ENCODE measurements around the gene MYH10.

DNA sequence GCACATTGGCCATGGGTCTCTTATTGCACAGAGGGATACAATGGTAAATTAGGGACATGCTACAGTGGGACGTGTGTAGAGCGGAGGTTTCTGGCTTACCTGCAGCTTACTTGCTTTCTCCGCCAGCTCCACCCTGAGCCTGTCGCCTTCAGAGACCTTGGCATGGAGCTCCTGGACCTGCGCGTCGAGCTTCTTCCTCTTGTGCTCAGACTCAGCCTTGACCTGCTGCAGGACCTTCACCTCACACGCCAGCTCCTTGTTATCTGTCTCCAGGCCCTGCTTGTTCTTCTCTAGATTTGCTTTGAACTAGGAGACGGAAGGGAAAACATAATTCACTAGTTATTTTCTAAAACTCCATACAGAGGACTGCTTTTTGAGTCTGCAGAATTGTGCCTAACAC, 131.4 kb downstream of the MYH10 start:
- TF ChIP-seq POLR2AphosphoS5 (IDR thresholded peaks at IDR 0.05; ENCODE audit: low read depth, low read length) (no peak), TAF1 (IDR thresholded peaks at IDR 0.05; ENCODE audit: low read depth, low read length) (no peak), POLR2A (IDR thresholded peaks at IDR 0.05; ENCODE audit: low read depth, low read length) (no peak)

All from GM12891 (cell line).